Measurements from ENCODE around the gene CAMK2G.

CAMK2G gene

GRCh38 chr10:73866621-73867020, 7.7 kb downstream of the CAMK2G start:
- no peak for DNase-seq (ENCODE audit: low read depth)
- TF ChIP-seq, protein P1, sequence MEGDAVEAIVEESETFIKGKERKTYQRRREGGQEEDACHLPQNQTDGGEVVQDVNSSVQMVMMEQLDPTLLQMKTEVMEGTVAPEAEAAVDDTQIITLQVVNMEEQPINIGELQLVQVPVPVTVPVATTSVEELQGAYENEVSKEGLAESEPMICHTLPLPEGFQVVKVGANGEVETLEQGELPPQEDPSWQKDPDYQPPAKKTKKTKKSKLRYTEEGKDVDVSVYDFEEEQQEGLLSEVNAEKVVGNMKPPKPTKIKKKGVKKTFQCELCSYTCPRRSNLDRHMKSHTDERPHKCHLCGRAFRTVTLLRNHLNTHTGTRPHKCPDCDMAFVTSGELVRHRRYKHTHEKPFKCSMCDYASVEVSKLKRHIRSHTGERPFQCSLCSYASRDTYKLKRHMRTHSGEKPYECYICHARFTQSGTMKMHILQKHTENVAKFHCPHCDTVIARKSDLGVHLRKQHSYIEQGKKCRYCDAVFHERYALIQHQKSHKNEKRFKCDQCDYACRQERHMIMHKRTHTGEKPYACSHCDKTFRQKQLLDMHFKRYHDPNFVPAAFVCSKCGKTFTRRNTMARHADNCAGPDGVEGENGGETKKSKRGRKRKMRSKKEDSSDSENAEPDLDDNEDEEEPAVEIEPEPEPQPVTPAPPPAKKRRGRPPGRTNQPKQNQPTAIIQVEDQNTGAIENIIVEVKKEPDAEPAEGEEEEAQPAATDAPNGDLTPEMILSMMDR (IDR thresholded peaks at IDR 0.05; ENCODE audit: insufficient read depth, low read depth, low read length, missing control alignments): no peak
- no peak overlapping the region for H3K4me3 ChIP-seq (ENCODE audit: low read depth, low read length)

DNA sequence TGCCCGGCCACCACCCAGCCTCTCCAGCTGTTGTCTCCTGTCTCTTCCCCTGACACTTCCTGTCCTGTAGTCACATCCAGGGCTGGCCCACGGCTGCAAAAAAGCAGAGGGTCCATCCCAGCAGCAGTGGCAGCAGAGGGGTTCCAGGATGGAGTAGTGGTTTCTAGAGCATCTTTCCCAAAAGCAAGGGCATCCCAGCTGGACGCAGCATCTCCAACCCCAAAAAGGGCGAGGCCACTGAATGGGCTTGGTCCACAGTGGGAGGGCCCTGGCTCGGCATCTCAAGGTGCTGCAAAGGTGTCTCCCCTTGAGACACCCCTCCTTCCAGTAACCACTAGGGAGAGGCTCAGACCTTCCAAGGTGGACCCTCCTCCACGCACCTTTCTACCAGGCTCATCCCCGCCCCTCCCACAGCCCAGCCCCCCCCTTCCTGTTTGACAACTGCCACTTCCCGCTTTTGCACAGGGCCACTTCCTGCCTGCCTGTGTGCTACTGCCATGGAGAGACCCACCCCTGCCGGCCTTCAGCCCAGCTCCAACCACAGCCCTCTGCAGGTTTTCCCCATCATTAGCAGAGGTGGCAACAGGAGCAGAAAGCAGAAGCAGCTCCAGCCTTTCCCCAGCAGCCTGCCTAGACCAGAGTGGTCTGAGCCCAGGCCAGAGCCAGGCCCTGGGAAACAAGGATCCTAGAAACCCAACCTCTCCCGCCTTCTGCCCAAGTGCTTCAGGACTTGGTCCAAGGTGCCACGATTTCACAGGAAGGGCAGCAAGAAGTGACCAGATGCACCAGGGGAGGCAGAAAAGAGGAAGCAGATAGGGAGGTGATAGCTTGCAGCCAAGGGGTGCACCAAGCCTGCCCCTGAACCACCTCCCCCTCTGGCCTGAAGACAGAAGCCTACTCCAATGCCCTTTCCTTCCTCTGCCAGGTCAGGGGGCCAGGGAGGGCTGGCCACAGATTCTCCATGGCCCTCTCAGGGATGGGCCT, 8.6 kb downstream of the CAMK2G start:
- DNase-seq (ENCODE audit: low read depth): peak; percentile 78
- TF ChIP-seq, protein P1 (IDR thresholded peaks at IDR 0.05; ENCODE audit: insufficient read depth, low read depth, low read length, missing control alignments): no peak
- H3K4me3 ChIP-seq (ENCODE audit: low read depth, low read length): peak overlapping the region; percentile 30

GRCh38 chr10:73865107-73865458, 9.3 kb downstream of the CAMK2G start:
- TF ChIP-seq, protein P1 (IDR thresholded peaks at IDR 0.05; ENCODE audit: insufficient read depth, low read depth, low read length, missing control alignments): no peak
- no peak for DNase-seq (ENCODE audit: low read depth)
- no peak overlapping the region; the same call in none of the 2 replicates for H3K4me3 ChIP-seq (ENCODE audit: low read depth, low read length)

DNA sequence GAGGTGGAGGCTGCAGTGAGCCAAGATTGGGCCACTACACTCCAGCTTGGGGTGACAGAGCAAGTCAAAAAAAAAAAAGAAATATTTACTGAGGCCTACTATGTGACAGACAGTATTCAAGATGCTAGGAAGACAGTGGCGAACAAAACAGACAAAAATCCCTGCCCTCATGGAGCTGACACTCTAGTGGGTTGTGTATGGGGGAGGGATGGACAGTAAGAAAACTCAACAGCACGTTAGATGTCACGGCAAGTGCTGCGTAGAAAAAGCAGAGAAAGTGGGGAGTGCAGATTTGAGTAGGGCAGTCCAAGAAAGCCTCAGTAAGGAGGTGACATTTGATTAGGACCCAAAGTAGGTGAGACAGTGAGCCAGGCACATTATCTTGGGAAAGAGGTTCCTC, 10.1 kb downstream of the CAMK2G start:
- TF ChIP-seq, protein P1 (IDR thresholded peaks at IDR 0.05; ENCODE audit: insufficient read depth, low read depth, low read length, missing control alignments): no peak
- DNase-seq (ENCODE audit: low read depth): no peak
- H3K4me3 ChIP-seq (ENCODE audit: low read depth, low read length): no peak overlapping the region

DNA sequence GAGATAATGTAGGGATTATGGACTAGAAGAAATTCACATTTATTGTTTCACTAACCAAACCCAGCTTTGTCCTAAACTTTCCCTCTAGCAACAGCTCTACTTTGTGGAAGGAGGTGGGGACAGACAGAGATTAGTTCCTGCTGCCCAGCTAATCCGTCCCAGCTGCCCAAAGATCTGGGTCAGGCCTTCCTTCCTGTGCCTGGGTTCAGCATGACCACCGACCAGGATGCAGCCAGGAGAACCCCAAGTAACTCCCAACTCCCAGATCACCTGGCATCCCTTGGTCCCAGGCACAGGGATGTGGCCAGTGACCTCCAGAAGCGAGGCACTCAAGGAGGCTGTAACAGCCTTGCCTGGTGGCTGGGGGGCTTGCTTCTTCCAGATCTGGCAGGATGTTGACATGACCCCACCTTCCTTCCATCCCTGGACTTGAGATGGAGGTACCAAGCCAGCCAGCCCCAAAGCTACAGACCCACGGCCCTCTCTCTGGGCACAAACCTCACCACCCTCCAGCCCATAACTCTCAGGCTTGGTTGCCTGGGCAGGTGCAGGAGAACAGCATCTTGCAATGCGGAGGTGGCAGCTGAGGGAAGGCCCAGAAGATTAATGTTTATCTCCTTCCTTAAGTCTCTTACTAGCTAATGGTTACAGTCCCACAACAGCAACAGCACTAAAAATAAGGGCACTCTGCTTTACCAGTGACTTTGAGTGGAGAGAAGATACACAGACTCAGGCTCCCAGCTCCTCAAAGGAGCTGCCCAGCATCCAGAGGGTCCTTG, 11.1 kb downstream of the CAMK2G start:
- TF ChIP-seq, protein P1 (IDR thresholded peaks at IDR 0.05; ENCODE audit: insufficient read depth, low read depth, low read length, missing control alignments): no peak
- no peak overlapping the region for H3K4me3 ChIP-seq (ENCODE audit: low read depth, low read length)
- DNase-seq (ENCODE audit: low read depth): no peak

DNA sequence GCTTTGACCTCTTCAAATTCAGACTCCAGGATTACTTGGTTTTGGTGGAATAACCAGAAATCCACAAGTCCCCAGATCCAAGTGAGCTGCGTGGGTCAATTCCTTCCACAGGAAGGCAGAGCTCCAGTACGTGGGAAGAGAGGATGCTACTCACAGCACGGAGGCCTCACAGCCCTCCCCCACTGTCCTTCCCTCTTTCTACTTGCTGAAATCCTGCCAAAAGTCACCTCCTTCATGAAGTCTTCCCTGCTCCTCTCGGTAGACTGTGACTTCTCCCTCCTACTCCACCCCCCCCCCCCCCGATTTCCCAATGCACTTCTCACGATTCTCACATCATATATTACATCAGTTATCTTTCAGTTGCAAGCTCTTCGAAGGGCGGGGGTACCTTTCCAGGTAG, 12.3 kb downstream of the CAMK2G start:
- TF ChIP-seq, protein P1 (IDR thresholded peaks at IDR 0.05; ENCODE audit: insufficient read depth, low read depth, low read length, missing control alignments): no peak
- DNase-seq (ENCODE audit: low read depth): no peak
- no peak overlapping the region for H3K4me3 ChIP-seq (ENCODE audit: low read depth, low read length)

All from GM12865 (cell line).